ENCODE data around the gene SH3BGR. TPM values are rescaled to one million over a fixed set of nuclear protein-coding genes. Genes with fewer than 3 reads are reported as not detected.

The SH3BGR gene
- total and polyA plus RNA-seq, 2 of the 4 experiments (the other 2 are of a cell fraction), result 1.6 to 2.0 TPM

DNA sequence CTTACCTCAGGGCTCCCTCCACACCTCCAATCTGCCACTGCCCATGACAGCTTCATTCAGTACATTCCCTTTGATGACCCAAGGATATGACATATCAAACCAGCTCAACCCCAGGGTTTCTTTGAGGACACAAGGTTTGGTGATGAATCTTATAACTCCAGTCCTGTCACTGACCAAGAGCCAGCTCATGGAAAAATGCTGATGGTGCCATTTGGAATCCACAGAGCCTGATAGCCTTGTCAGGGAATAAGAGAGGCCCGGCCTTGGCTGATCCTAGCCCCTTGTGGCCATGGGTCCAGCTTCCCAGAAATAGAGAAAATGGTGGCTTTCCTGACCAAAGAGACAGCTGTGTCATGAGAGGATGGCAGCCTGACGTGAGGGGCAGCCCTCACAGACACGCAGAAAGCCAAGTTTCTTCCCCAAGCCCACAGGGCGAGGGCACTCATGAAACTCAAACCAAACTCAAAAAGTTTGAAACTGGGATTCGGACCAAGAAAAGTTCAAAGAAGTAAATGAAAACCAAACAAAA lies 75.4 kb downstream of the SH3BGR start:
- no peak overlapping the region for H2BK15ac ChIP-seq (ENCODE audit: low read depth, low read length)
- BruUV-seq (replicated peaks), result no TSS peak
- H3K23ac ChIP-seq (ENCODE audit: low read depth, low read length), result no peak overlapping the region
- in situ Hi-C loops (cut with MboI; ENCODE audit: low sequenced_read_pairs), result no loop called here
- ChIA-PET CTCF (interaction anchor here (0.6 kb wide), 1 partner anchor 10 kb away, joined by 11 read pairs; no protein-coding TSS in a partner anchor), POLR2A (ENCODE audit: unreplicated experiment) (no interaction called here)
- no peak overlapping the region for H2BK20ac ChIP-seq (ENCODE audit: low read depth, low read length)
- no peak overlapping the region for H3K56ac ChIP-seq (ENCODE audit: extremely low read depth, insufficient read depth, low read length)
- H3K4me3 ChIP-seq (ENCODE audit: insufficient read depth, low read depth, low read length), result no peak overlapping the region
- H2AK5ac ChIP-seq (ENCODE audit: low read depth, low read length), result no peak overlapping the region
- DNase-seq (no peak), ATAC-seq (ENCODE audit: low read depth) (no peak)
- peak overlapping the region; percentile 32 for H2AFZ ChIP-seq (replicated peaks; ENCODE audit: low read length, poor library complexity)
- no peak overlapping the region for H2BK5ac ChIP-seq (ENCODE audit: low read depth, low read length, poor library complexity, severe bottlenecking)
- no peaks in the 10 kb centered on the region for H3K36me3 ChIP-seq (ENCODE audit: control insufficient read depth, insufficient read depth, low read length)
- H3K14ac ChIP-seq (replicated peaks; ENCODE audit: low read depth, low read length), result no peak overlapping the region
- H3K18ac ChIP-seq (ENCODE audit: low read depth, low read length), result no peak overlapping the region
- no peak overlapping the region for H3K4ac ChIP-seq (ENCODE audit: low read depth, low read length)
- intact Hi-C loops (cut with micrococcal nuclease), result no loop called here
- no peak overlapping the region for H4K5ac ChIP-seq (ENCODE audit: low read depth, low read length)
- H2BK120ac ChIP-seq (ENCODE audit: low read depth, low read length), result no peak overlapping the region
- no peaks in the 10 kb centered on the region for H3K9me3 ChIP-seq (ENCODE audit: control insufficient read depth, insufficient read depth, low read length)
- WGBS, 2 experiments (ENCODE audit: extremely low coverage in 2 of 2, insufficient read length in 1 of 2), result 50% methylated on average over 1 of the region's 5 CpGs; no CpG with 5 or more reads in 1 of the 2 experiments
- H3K27ac ChIP-seq (ENCODE audit: insufficient read depth, low read length), result no peak overlapping the region
- no peak overlapping the region for H4K8ac ChIP-seq (ENCODE audit: low read depth in 2 of 2, low read length in 2 of 2)
- H4K91ac ChIP-seq (ENCODE audit: insufficient read depth, low read depth, low read length), result no peak overlapping the region
- H3K27me3 ChIP-seq (ENCODE audit: control insufficient read depth, insufficient read depth, low read length), result no peaks in the 10 kb centered on the region; the same call in 1 of the 2 replicates
- H3K4me1 ChIP-seq (ENCODE audit: control insufficient read depth, insufficient read depth, low read length), result no peaks in the 10 kb centered on the region
- H3K9ac ChIP-seq (ENCODE audit: low read depth, low read length), result no peak overlapping the region
- no peaks in the 10 kb centered on the region for H4K20me1 ChIP-seq (ENCODE audit: insufficient read depth, low read length)
- no peak overlapping the region for H2AK9ac ChIP-seq (replicated peaks; ENCODE audit: low read depth, low read length, poor library complexity)
- TF ChIP-seq MAZ (IDR thresholded peaks at IDR 0.05; ENCODE audit: borderline replicate concordance, low read depth, low read length), result no peak
- TF ChIP-seq MAFK (IDR thresholded peaks at IDR 0.05; ENCODE audit: low read depth, low read length), result no peak
- TF ChIP-seq CEBPB (IDR thresholded peaks at IDR 0.05; ENCODE audit: low read depth, low read length), result no peak
- TF ChIP-seq SMC3 (IDR thresholded peaks at IDR 0.05; ENCODE audit: low read depth, low read length), result no peak
- TF ChIP-seq MXI1 (IDR thresholded peaks at IDR 0.05; ENCODE audit: borderline replicate concordance, low read depth, low read length), result no peak
- no peak for TF ChIP-seq RAD21 (IDR thresholded peaks at IDR 0.05; ENCODE audit: low read length)
- no peak for TF ChIP-seq CHD1 (IDR thresholded peaks at IDR 0.05; ENCODE audit: low read depth, low read length)
- no peak for TF ChIP-seq RFX5 (IDR thresholded peaks at IDR 0.05; ENCODE audit: low read depth, low read length)
- no peak for TF ChIP-seq BHLHE40 (IDR thresholded peaks at IDR 0.05; ENCODE audit: low read depth, low read length)
- TF ChIP-seq, protein P1, sequence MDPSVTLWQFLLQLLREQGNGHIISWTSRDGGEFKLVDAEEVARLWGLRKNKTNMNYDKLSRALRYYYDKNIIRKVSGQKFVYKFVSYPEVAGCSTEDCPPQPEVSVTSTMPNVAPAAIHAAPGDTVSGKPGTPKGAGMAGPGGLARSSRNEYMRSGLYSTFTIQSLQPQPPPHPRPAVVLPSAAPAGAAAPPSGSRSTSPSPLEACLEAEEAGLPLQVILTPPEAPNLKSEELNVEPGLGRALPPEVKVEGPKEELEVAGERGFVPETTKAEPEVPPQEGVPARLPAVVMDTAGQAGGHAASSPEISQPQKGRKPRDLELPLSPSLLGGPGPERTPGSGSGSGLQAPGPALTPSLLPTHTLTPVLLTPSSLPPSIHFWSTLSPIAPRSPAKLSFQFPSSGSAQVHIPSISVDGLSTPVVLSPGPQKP (IDR thresholded peaks at IDR 0.05; ENCODE audit: borderline replicate concordance, low read depth, low read length), result no peak
- no peak for TF ChIP-seq RCOR1 (IDR thresholded peaks at IDR 0.05; ENCODE audit: insufficient replicate concordance, low read length)
- TF ChIP-seq, protein P2, sequence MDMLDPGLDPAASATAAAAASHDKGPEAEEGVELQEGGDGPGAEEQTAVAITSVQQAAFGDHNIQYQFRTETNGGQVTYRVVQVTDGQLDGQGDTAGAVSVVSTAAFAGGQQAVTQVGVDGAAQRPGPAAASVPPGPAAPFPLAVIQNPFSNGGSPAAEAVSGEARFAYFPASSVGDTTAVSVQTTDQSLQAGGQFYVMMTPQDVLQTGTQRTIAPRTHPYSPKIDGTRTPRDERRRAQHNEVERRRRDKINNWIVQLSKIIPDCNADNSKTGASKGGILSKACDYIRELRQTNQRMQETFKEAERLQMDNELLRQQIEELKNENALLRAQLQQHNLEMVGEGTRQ (IDR thresholded peaks at IDR 0.05; ENCODE audit: low read depth, low read length), result no peak
- TF ChIP-seq NFE2L2 (IDR thresholded peaks at IDR 0.05; ENCODE audit: low read depth, low read length), result no peak
- no peak for TF ChIP-seq POLR2A (IDR thresholded peaks at IDR 0.05; ENCODE audit: low read depth, low read length)
- no peaks in the 10 kb centered on the region for H3K79me1 ChIP-seq (ENCODE audit: low read depth in 1 of 2, low read length in 2 of 2)
- H3K4me2 ChIP-seq (ENCODE audit: low read depth, low read length), result no peak overlapping the region
- dilution Hi-C loops (cut with HindIII; ENCODE audit: low sequenced_read_pairs, unreplicated experiment), result no loop called here
- H3K9me1 ChIP-seq (ENCODE audit: insufficient read depth, low read length), result no peaks in the 10 kb centered on the region

Data from IMR-90 (cell line).